ENCODE results near the gene MAPKAPK5. TPM values are rescaled to one million over a fixed set of nuclear protein-coding genes. Genes with fewer than 3 reads are reported as not detected.

MAPKAPK5 gene
- total and polyA plus RNA-seq, 12 donors, result 9.1 to 28.6 (median 23.4) TPM

Small RNAs within 50 kb of the gene (microRNA-seq; reads per million reads assigned to microRNA genes)
- gene MIR6761, result 1.0 to 1.2 reads per million in 2 donors

Other genes starting within 250 kb of the MAPKAPK5 start
- gene ATXN2, start 242.9 kb upstream of the MAPKAPK5 start, total RNA-seq, result 10 to 100 TPM; 47.9 to 69.9 (median 55.2) TPM
- gene ATXN2, start 242.9 kb upstream of the MAPKAPK5 start, polyA plus RNA-seq, result 10 to 100 TPM; 18.8 to 49.4 TPM
- gene BRAP, start 156.3 kb upstream of the MAPKAPK5 start, total RNA-seq, result 10 to 100 TPM; 10.6 to 18.5 (median 14.9) TPM
- gene BRAP, start 156.3 kb upstream of the MAPKAPK5 start, polyA plus RNA-seq, result 1 to 10 TPM; 5.9 to 7.8 TPM
- gene ACAD10, start 156.2 kb upstream of the MAPKAPK5 start, total RNA-seq, result 10 to 100 TPM; 20.3 to 43.4 (median 35.6) TPM
- gene ACAD10, start 156.2 kb upstream of the MAPKAPK5 start, polyA plus RNA-seq, result 10 to 100 TPM in 1 of 2 donors, 1 to 10 TPM in 1; 7.8 to 35.5 TPM
- 100 to 1,000 TPM; 240 to 403 (median 348) TPM for gene ALDH2, start 75.3 kb upstream of the MAPKAPK5 start, total RNA-seq
- gene ALDH2, start 75.3 kb upstream of the MAPKAPK5 start, polyA plus RNA-seq, result 100 to 1,000 TPM in 1 of 2 donors, 10 to 100 TPM in 1; 60.6 to 151 TPM
- 10 to 100 TPM; 31.2 to 54.1 (median 40.7) TPM for gene TMEM116, start 170.9 kb downstream of the MAPKAPK5 start, total RNA-seq
- gene TMEM116, start 170.9 kb downstream of the MAPKAPK5 start, polyA plus RNA-seq, result 10 to 100 TPM; 13.3 to 33.7 TPM
- gene ERP29, start 171.2 kb downstream of the MAPKAPK5 start, total RNA-seq, result 10 to 100 TPM; 36.3 to 77.4 (median 46.6) TPM
- gene ERP29, start 171.2 kb downstream of the MAPKAPK5 start, polyA plus RNA-seq, result 10 to 100 TPM; 39.4 to 58.2 TPM